H1 (cell line): ENCODE data around the gene TCF4. TPM values are rescaled to one million over a fixed set of nuclear protein-coding genes. Genes with fewer than 3 reads are reported as not detected.

Experiments
- CTCF ChIA-PET: fragments of 300-600 bp; sonication (Branson Sonifier 250); formaldehyde crosslinking; loops from one replicate; lab custom pipeline; 2021; ENCODE audit not compliant: partially characterized antibody; lab: Charles Lee
- POLR2A ChIA-PET: fragments of 300-600 bp; sonication (Branson Sonifier 250); formaldehyde crosslinking; loops from one replicate; lab custom pipeline; 2021; ENCODE audit warnings: inconsistent platforms; ENCODE audit not compliant: partially characterized antibody; lab: Charles Lee
- DNase-seq, 2 experiments: peaks; one replicate each; pipeline versions ENCODE4 v3.0.0 to v3.0.0-alpha.2; 2010 to 2022; ENCODE audit warnings: low spot score in 2 of 2, low read depth in 1 of 2, mixed read lengths in 1 of 2
- FAIRE-seq: peaks from 2 replicates; lab custom pipeline; 2011; peaks lifted over from hg19 to GRCh38; lab: Jason Lieb, UNC
- H2AFZ ChIP-seq: 2 replicates; pipeline ENCODE4 v1.8.1; 2012; ENCODE audit warnings: low read length, inconsistent platforms
- H2AK5ac ChIP-seq: 2 replicates; pipeline ENCODE4 v1.6.1; 2013; ENCODE audit warnings: low read depth, low read length
- H2BK120ac ChIP-seq: replicated peaks from 2 replicates; pipeline ENCODE3; 2013; ENCODE audit warnings: low read depth, low read length, inconsistent platforms
- H2BK12ac ChIP-seq: 2 replicates; pipeline ENCODE4 v1.6.1; 2013; ENCODE audit warnings: low read depth, low read length
- H2BK15ac ChIP-seq: 2 replicates; pipeline ENCODE4 v1.6.1; 2013; ENCODE audit warnings: low read length
- H2BK20ac ChIP-seq: 2 replicates; pipeline ENCODE4 v1.6.1; 2013; ENCODE audit warnings: low read length
- H2BK5ac ChIP-seq: 2 replicates; pipeline ENCODE4 v1.6.1; 2013; ENCODE audit warnings: low read depth, low read length
- H3K14ac ChIP-seq: 2 replicates; pipeline ENCODE4 v1.6.1; 2013; ENCODE audit warnings: inconsistent platforms; ENCODE audit not compliant: insufficient read length
- H3K18ac ChIP-seq: 2 replicates; pipeline ENCODE4 v1.6.1; 2013; ENCODE audit warnings: low read length; ENCODE audit errors: extremely low read depth
- H3K23ac ChIP-seq: 2 replicates; pipeline ENCODE4 v1.6.1; 2013; ENCODE audit warnings: inconsistent platforms; ENCODE audit not compliant: insufficient read length
- H3K23me2 ChIP-seq: 2 replicates; pipeline ENCODE4 v1.6.1; 2013; ENCODE audit warnings: low read depth, low read length
- H3K27ac ChIP-seq: 2 replicates; pipeline ENCODE4 v1.6.1; 2011; ENCODE audit warnings: low read depth, low read length, inconsistent platforms
- H3K27me3 ChIP-seq, 4 experiments: replicated peaks in 1 of 4; 1 replicate in 1 of 4; 2 replicates in 3 of 4; pipeline versions ENCODE4 v1.6.1 to v1.8.1; 2011 to 2013; ENCODE audit warnings: low read length in 3 of 4, mild to moderate bottlenecking in 3 of 4, inconsistent platforms in 2 of 4, mixed read lengths in 2 of 4, moderate library complexity in 1 of 4; ENCODE audit not compliant: control insufficient read depth in 3 of 4, insufficient read depth in 3 of 4; ENCODE audit errors: extremely low read depth in 1 of 4
- H3K36me3 ChIP-seq, 4 experiments: 2 replicates each; pipeline versions ENCODE4 v1.6.1 to v1.8.1; 2011 to 2013; ENCODE audit warnings: mild to moderate bottlenecking in 4 of 4, low read length in 3 of 4, moderate library complexity in 2 of 4, control low read depth in 1 of 4, inconsistent platforms in 1 of 4; ENCODE audit not compliant: insufficient read depth in 4 of 4, control insufficient read depth in 2 of 4
- H3K4ac ChIP-seq: replicated peaks from 2 replicates; pipeline ENCODE3; 2013; ENCODE audit warnings: low read length, low read depth, mixed read lengths, inconsistent platforms; ENCODE audit not compliant: insufficient read length
- H3K4me1 ChIP-seq, 4 experiments: replicated peaks in 1 of 4; 1 replicate in 1 of 4; 2 replicates in 3 of 4; pipeline versions ENCODE4 v1.6.1 to v1.8.1; 2011 to 2013; ENCODE audit warnings: low read length in 3 of 4, inconsistent platforms in 2 of 4, mixed read lengths in 1 of 4; ENCODE audit not compliant: insufficient read depth in 4 of 4, control insufficient read depth in 3 of 4
- H3K4me2 ChIP-seq, 2 experiments: 2 replicates each; pipeline versions ENCODE4 v1.6.1 to v1.8.1; 2011 to 2013; ENCODE audit warnings: low read depth in 2 of 2, low read length in 2 of 2, control low read depth in 1 of 2, inconsistent platforms in 1 of 2, mild to moderate bottlenecking in 1 of 2; ENCODE audit not compliant: insufficient read depth in 1 of 2
- H3K4me3 ChIP-seq, 4 experiments: fragments of 200-600, 300-600 bp in 1 of 4; sonication (generic), shearing (Covaris generic), sonication (Bioruptor Twin) in 1 of 4; 2 replicates each; pipeline versions ENCODE4 v1.5.1 to v1.8.1; 2011 to 2016; ENCODE audit warnings: low read length in 4 of 4, low read depth in 3 of 4, control low read depth in 2 of 4, inconsistent platforms in 2 of 4, mild to moderate bottlenecking in 2 of 4, mixed read lengths in 1 of 4, moderate library complexity in 1 of 4; ENCODE audit not compliant: insufficient read depth in 2 of 4; ENCODE audit errors: extremely low read depth in 1 of 4
- H3K56ac ChIP-seq: replicated peaks from 2 replicates; pipeline ENCODE3; 2013; ENCODE audit warnings: low read depth, mild to moderate bottlenecking, mixed read lengths, low read length, inconsistent platforms; ENCODE audit not compliant: insufficient read length
- H3K79me1 ChIP-seq: 2 replicates; pipeline ENCODE4 v1.6.1; 2013; ENCODE audit warnings: low read depth, low read length, control low read depth
- H3K79me2 ChIP-seq, 2 experiments: 2 replicates each; pipeline versions ENCODE4 v1.6.1 to v1.8.1; 2012 to 2013; ENCODE audit warnings: low read length in 2 of 2, mild to moderate bottlenecking in 2 of 2, inconsistent platforms in 1 of 2; ENCODE audit not compliant: insufficient read depth in 2 of 2, control insufficient read depth in 1 of 2
- H3K9ac ChIP-seq, 4 experiments: replicated peaks in 1 of 4; 1 replicate in 1 of 4; 2 replicates in 3 of 4; pipeline versions ENCODE4 v1.6.1 to v1.8.1; 2011 to 2013; ENCODE audit warnings: low read depth in 3 of 4, low read length in 3 of 4, control low read depth in 2 of 4, mild to moderate bottlenecking in 2 of 4, moderate library complexity in 2 of 4, inconsistent platforms in 1 of 4; ENCODE audit errors: extremely low read depth in 1 of 4
- H3K9me3 ChIP-seq, 2 experiments: 2 replicates each; pipeline versions ENCODE4 v1.6.1 to v1.8.1; 2012 to 2013; ENCODE audit warnings: mild to moderate bottlenecking in 2 of 2, moderate library complexity in 2 of 2, control low read depth in 1 of 2, inconsistent platforms in 1 of 2, low read depth in 1 of 2, low read length in 1 of 2, mixed read lengths in 1 of 2; ENCODE audit not compliant: insufficient read depth in 2 of 2
- H4K20me1 ChIP-seq, 2 experiments: replicated peaks in 1 of 2; 2 replicates each; pipeline versions ENCODE3 to v1.8.1; 2011 to 2013; ENCODE audit warnings: inconsistent platforms in 2 of 2, low read length in 2 of 2, mild to moderate bottlenecking in 1 of 2; ENCODE audit not compliant: insufficient read depth in 2 of 2, control insufficient read depth in 1 of 2
- H4K5ac ChIP-seq: 2 replicates; pipeline ENCODE4 v1.6.1; 2013; ENCODE audit warnings: low read length, low read depth, mixed read lengths, inconsistent platforms; ENCODE audit not compliant: insufficient read length
- H4K8ac ChIP-seq: 2 replicates; pipeline ENCODE4 v1.8.0; 2013; ENCODE audit warnings: mild to moderate bottlenecking, moderate library complexity, low read length, inconsistent platforms; ENCODE audit not compliant: insufficient read depth; ENCODE audit errors: extremely low read depth
- H4K91ac ChIP-seq: replicated peaks from 2 replicates; pipeline ENCODE3; 2013; ENCODE audit warnings: low read length, mixed read lengths, inconsistent platforms; ENCODE audit not compliant: insufficient read length
- CEBPB ChIP-seq: IDR thresholded peaks from 2 replicates; pipeline ENCODE4 v1.6.1; 2012; ENCODE audit warnings: low read depth, low read length
- RNF2 ChIP-seq: fragments of 200-900, 300-1000 bp; sonication (generic); IDR thresholded peaks from 2 replicates; pipeline ENCODE4 v1.7.1; 2016; ENCODE audit warnings: borderline replicate concordance, low read depth, mild to moderate bottlenecking, antibody characterized with exemption, low read length; ENCODE audit not compliant: poor library complexity, severe bottlenecking; ENCODE audit errors: missing control alignments
- WGBS, 2 experiments: shearing (Covaris generic) in 1 of 2; methylation state at CpG; one replicate each; pipeline versions ENCODE4 v1.1.6 to v1.1.7; 2013 to 2015; ENCODE audit warnings: low lambda C conversion rate in 2 of 2, mixed read lengths in 2 of 2, inconsistent platforms in 1 of 2, low coverage in 1 of 2, missing lambda C conversion rate in 1 of 2; ENCODE audit not compliant: insufficient replicate concordance in 2 of 2, insufficient coverage in 1 of 2, insufficient read length in 1 of 2; ENCODE audit errors: extremely low coverage in 1 of 2, missing lambda C conversion rate in 1 of 2; 5-methylcytosine and 5-hydroxymethylcytosine counted together
- polyA plus RNA-seq, 7 experiments: library from polyadenylated mRNA; depleted of rRNA in 3 of 7; stranded (reverse) in 5 of 7; unstranded in 2 of 7; fragments of >200 nt in 5 of 7; fragments of 200-250 nt in 2 of 7; gene quantifications; 1 replicate in 5 of 7; 2 replicates in 1 of 7; 4 replicates in 1 of 7; pipeline versions ENCODE4 v1.2.1 to v1.2.3, GENCODE V29; 2011 to 2013; ENCODE audit warnings: missing spikeins in 2 of 7, mixed read lengths in 2 of 7
- total RNA-seq: library from RNA; stranded (reverse); fragmentation: NEBNext Ultra II Directional; extraction: Animal tissue kit (Norgen Biotek cat#: 25700); gene quantifications from 2 replicates; pipeline ENCODE4 v1.2.1, GENCODE V29; 2021
- TF ChIP-seq, protein P1 (sequence below): IDR thresholded peaks from 2 replicates; pipeline ENCODE4 v1.6.1; 2012; ENCODE audit warnings: low read length, inconsistent platforms
- TF ChIP-seq, protein P2 (sequence below): IDR thresholded peaks from 2 replicates; pipeline ENCODE4 v1.6.1; 2012; ENCODE audit warnings: inconsistent platforms

TCF4 gene
- total and polyA plus RNA-seq, 2 of the 8 experiments (the other 6 are each of a cell fraction or from before 2014, with no cell fraction given) = 59.3 to 118 TPM

DNA sequence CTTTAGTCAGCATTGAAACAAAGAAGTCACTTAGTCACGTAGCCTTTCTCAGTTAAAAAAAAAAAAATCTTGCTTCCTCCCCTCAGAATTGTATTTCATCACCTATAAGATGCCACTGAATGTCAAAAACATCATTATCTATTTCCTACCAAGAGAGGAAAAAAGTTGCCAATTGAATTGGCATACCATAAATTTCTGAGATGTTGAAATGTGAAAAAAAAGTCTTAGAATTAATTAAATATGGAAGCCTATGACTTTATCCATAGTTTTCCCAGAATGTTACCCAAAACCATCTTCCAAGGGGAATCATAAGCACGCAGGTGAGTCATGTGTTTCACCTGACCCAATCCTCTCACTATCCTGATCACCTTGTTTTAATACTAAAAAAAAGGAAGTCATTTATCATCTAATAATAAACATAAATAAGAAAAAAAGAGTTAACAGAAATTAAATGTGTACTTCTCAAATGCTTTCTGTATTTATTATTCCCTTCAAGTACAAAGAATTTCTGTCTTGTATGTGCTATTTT is 205.7 kb downstream of the TCF4 start:
- Histone ChIP-seq H4K91ac (no peak overlapping the region), H3K18ac (no peak overlapping the region), H3K14ac (no peak overlapping the region), H2BK5ac (no peak overlapping the region), H3K4me2 (no peak overlapping the region), H4K8ac (no peak overlapping the region), H2BK20ac (no peak overlapping the region), H3K79me1 (peaks cover 18% of the 10 kb centered on the region), H3K23ac (no peak overlapping the region), H3K4me1 (peaks cover 0 to 3% (median 1%) of the 10 kb centered on the region in 4 experiments; a peak in 3 of 7 replicates), H3K9me3 (0 out of 4 replicates have a peak, but pooled peaks cover 2 to 7% of the 10 kb centered on the region in 2 experiments), H3K27me3 (no peaks in the 10 kb centered on the region), H2AK5ac (no peak overlapping the region), H3K27ac (no peak overlapping the region), H3K9ac (no peak overlapping the region), H2AFZ (no peak overlapping the region), H3K79me2 (peaks cover 0 to 90% of the 10 kb centered on the region in 2 experiments; a peak in 3 of 4 replicates), H3K4me3 (no peak overlapping the region), H4K5ac (no peak overlapping the region), H2BK15ac (no peak overlapping the region), H4K20me1 (no peaks in the 10 kb centered on the region), H3K36me3 (peaks cover 0 to 11% (median 2%) of the 10 kb centered on the region in 4 experiments; a peak in 2 of 8 replicates)
- no peak for FAIRE-seq
- WGBS, 2 experiments = 88% methylated on average over 2 of the region's 2 CpGs; no CpG with 5 or more reads in 1 of the 2 experiments
- ChIA-PET POLR2A (no interaction called here), CTCF (interaction anchor here (0.9 to 5.0 kb wide), 4 partner anchors 13 to 394 kb away, joined by 3 to 37 read pairs (median 3); no protein-coding TSS in a partner anchor)
- TF ChIP-seq, protein P1, sequence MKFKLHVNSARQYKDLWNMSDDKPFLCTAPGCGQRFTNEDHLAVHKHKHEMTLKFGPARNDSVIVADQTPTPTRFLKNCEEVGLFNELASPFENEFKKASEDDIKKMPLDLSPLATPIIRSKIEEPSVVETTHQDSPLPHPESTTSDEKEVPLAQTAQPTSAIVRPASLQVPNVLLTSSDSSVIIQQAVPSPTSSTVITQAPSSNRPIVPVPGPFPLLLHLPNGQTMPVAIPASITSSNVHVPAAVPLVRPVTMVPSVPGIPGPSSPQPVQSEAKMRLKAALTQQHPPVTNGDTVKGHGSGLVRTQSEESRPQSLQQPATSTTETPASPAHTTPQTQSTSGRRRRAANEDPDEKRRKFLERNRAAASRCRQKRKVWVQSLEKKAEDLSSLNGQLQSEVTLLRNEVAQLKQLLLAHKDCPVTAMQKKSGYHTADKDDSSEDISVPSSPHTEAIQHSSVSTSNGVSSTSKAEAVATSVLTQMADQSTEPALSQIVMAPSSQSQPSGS = no peak
- TF ChIP-seq RNF2 = no peak
- TF ChIP-seq, protein P2, sequence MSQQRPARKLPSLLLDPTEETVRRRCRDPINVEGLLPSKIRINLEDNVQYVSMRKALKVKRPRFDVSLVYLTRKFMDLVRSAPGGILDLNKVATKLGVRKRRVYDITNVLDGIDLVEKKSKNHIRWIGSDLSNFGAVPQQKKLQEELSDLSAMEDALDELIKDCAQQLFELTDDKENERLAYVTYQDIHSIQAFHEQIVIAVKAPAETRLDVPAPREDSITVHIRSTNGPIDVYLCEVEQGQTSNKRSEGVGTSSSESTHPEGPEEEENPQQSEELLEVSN = no peak
- no peak for TF ChIP-seq CEBPB
- TF ChIP-seq, all 59 proteins: peak for 0
- no peak overlapping the region for H2BK120ac ChIP-seq
- H3K4ac ChIP-seq = no peak overlapping the region
- DNase-seq = no peak
- H3K56ac ChIP-seq = no peak overlapping the region
- no peak overlapping the region for H2BK12ac ChIP-seq
- no peaks in the 10 kb centered on the region for H3K23me2 ChIP-seq
